OCI-M2 (cell line): ENCODE measurements around the gene KISS1.

Experiments
- DNase-seq: peaks from one replicate; lab custom pipeline; 2025; ENCODE audit not compliant: unreplicated experiment; lab: John Stamatoyannopoulos, UW

The KISS1 gene

DNA sequence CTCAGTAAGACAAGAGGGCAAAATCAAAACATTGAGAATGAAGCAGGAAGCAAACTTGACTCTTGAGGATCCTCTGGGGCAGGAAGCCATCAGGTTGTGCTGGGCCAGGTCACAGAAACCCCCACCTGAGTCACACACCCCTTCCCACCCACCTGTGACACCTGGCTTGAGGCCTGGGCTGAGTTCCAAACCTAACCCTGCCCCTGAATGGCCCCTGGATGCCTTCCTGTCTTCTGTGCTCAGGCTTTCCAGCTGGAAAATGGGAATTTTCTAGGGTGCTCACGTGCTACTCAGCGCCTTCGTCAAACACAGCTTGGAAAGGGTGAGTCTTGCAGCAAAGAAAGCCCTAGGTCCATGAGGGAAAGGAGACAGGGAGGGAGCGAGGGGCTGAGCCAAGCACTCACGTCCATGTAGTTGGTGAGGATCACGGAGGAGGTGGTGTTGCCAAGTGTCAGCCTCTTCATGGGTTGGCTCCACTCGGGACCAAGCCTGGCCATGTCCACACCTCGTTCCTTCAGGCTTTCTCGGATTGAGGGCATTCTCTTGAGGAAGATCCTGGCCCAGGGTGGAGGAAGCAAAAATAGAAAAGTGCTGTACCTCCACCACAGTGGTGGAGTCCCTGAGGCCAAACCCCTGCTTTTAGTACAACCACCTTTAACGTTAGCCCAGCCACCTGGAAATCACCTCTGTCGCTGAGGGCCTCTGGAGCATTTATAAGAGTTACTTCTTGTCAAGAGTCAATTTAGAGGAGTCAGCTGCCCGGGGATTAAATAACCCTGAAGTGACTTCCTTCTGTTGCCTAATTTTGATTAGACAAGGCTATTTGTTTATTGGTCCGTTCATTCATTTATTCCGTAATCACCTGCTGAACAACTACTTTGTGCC lies 34.4 kb downstream of the KISS1 start:
- no peak for DNase-seq

GRCh38 chr1:204157962-204158361 lies 38.3 kb downstream of the KISS1 start:
- no peak for DNase-seq

DNA sequence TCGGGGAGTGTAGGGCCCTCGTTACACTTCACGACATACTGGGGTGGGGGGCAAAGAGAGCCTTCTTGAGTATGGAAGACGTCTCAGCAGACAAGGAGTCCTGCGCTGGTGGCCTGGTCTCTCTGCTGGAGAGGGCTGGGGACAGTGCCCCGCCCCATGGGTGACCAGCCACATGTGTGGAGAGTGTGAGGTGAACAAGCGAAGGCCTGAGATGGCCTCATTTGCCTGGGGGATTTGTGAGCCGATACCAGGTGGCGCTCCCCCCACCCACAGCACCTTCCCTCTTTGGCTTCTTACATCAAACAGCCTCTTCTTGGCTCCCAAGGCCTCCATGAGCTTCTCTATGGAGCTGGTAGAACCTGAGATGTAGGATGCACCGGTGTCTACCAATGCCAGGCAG lies 40.4 kb downstream of the KISS1 start:
- DNase-seq, result no peak

DNA sequence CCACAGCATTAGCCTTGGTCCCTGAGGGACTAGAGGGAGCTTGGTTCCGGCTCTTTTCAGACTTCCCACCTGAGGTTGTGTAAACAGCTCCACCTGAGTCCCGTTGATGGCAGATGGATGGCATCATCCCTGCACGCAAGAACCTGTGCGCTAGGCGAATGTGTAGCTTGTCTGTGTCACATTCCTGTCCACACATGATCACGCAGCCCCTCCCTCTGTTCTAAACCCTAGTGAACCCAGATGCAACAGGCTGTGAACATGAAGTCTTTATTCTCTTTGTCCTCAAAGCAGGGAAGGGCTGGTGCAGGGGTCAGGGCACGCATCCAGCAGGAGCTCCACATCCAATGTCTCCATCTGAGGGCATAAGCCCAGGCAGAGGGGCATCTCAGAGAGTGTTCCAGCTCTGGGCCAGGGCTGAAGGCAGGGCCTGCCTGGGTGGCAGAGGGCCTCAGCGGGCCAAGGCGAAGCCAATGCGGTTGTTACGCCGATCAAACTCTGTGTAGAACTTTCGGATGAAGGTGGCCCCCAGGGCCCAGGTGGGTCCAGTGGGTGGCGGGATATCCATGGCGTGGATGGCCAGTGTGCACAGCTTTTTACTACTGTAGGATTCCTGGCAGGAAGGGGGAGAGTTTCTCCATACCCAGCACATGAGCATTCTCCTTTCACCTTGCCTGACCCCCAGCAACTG lies 41.6 kb downstream of the KISS1 start:
- no peak for DNase-seq

DNA sequence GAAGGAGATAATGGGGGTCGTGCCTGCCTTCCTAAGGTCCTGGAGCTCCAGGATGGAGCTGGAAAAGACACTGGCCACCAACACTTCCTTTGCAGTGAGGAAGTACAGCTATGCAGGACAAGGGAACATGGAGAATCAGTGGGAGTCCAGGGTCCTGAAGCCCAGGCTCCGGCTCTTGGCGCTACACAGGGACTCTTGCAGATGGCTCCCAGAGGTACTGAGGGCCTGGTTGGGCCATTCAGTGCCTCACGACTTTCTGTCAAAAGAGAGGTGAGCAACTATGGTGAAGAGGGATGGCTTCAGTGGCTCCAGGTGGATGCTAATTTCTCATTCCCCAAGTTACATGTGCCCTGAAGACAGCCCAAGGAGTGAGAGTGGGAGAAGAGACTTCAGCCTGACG lies 42.6 kb downstream of the KISS1 start:
- no peak for DNase-seq

- DNase-seq, result no peak
These were observed 43.8 kb downstream of the KISS1 start for GRCh38 chr1:204152310-204153044.

DNA sequence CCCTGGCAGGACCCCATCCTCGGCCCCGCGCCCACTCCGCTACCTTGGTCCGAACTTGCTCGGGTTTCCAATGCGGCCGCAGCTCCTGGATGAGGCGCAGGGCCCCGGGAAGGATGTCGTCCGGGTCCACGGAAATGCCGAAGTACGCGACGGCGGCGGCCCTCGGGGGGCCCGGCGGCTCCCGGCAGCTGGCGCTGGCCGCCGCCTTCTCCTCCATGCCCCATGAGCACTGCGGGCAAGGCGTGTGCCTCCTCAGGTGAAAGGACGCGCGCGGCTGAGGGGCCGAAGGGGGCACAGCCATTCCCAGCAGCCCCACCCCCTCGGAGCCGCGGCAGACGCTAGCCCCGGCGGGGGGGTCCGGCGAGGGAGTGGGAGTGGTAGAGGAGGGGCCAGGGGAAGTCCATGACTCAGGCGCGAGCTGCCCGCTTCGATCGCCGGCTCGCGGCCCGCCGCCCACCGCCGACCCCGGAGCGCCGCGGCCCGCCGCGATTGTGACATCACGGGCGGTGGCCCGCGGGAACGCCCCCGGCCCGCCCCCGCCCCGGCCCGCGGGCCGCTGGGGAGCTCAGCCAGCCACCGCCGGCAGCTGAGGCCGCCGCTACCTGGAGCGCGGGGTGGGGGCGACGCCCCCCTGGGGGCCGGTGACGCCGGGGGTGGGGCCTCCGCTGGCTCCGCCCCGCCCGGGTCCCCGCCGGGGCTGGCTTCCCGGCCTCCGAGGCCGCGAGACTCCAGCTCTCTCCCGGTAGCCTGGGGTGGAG lies 44.6 kb downstream of the KISS1 start, which contains the start of gene ETNK2:
Gene ETNK2 (minus strand): TSS at position 493 of the 758 bp plus-strand sequence. CDS start 192 bp downstream, at position 301.
- no peak for DNase-seq

GRCh38 chr1:204150702-204151551 lies 45.4 kb downstream of the KISS1 start:
- no peak for DNase-seq

GRCh38 chr1:204149635-204150565 lies 46.4 kb downstream of the KISS1 start:
- DNase-seq, result no peak

GRCh38 chr1:204149107-204149506 lies 47.2 kb downstream of the KISS1 start:
- no peak for DNase-seq

DNA sequence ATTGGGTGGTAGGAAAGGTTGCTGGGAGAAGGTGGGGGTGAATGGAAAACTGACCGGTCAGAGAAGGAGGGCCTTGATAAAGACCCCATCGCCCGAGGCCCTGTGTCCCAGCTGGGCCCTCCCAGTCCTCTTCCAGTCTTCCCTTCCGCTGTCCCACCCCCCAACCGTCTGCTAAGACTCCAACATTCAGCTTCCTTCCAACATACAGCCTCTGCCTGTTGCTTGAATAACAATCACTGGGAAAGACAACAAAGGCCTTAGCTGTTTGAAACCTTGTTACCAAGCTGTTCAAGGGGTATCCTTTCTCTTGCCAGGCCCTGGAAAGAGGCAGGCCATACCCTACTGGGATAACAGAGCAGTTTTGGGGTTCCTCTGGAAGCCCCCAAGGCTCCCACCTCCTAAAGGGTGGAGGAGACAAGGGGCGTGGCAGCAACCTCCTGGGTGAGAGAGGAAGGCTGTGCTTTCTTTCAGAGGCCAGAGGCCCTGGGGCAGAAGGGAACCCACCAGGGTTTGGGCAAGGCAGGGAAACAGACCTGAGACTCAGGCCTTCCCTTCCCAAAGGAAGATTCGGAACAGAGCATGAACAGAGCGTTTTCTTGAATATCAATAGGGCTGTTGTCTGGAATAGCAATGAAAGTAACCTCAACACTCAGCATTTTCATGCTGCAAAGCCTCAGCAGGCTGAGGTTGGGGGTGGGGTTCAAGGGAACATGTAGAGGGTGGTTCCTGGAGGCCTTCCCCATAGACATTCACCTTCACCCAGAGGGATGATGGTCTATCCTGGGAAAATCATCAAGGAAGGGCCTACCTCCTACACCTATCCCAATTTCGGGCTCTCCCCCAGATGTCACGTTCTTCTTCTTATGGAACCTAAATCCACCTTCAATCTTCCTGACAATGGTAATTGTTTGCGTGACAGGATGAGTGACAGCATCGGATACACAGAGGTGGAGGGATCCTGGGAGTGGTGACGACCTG lies 48.6 kb downstream of the KISS1 start:
- DNase-seq, result no peak

DNA sequence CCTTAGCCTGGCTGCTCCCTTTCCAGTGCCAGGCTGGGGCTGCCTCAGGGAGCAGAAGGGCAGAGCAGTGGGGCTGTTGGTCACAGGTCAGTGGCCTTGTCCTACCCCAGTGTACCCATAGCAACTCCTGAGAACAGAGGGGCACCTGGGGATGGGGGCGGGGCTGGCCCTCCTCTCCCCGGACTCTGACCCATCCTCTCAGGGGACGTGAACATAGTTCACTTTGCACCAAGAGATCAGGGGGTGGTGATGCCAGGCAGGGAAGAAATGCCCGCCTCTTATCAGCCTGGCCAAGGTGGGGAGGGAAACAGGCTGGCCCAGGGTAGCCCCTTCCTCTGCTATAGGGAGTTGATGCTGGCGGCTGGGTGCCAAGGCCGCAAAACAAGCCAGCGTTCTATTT lies 49.3 kb downstream of the KISS1 start:
- DNase-seq, result no peak

DNA sequence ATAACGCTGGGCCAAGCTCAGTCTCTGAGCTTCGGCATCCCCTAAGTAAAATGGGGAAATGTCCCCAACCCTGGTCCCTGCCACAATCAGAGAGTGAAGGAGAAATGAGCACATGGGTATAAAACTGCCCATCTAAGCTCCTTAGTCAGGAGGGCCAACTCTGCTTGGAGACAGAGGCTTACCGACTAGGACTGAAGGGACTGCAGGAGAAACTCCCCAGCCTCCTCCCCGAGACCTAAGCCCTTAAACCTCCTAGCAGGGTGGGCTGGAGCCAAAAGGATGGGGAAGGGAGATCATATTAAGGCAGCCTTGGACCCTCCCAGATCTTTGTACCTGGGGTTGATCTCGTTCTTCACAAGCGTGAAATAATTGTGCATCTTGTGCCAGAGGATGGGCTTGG lies 50.0 kb downstream of the KISS1 start:
- no peak for DNase-seq

GRCh38 chr1:204145033-204145504 lies 51.2 kb downstream of the KISS1 start:
- DNase-seq, result no peak

DNA sequence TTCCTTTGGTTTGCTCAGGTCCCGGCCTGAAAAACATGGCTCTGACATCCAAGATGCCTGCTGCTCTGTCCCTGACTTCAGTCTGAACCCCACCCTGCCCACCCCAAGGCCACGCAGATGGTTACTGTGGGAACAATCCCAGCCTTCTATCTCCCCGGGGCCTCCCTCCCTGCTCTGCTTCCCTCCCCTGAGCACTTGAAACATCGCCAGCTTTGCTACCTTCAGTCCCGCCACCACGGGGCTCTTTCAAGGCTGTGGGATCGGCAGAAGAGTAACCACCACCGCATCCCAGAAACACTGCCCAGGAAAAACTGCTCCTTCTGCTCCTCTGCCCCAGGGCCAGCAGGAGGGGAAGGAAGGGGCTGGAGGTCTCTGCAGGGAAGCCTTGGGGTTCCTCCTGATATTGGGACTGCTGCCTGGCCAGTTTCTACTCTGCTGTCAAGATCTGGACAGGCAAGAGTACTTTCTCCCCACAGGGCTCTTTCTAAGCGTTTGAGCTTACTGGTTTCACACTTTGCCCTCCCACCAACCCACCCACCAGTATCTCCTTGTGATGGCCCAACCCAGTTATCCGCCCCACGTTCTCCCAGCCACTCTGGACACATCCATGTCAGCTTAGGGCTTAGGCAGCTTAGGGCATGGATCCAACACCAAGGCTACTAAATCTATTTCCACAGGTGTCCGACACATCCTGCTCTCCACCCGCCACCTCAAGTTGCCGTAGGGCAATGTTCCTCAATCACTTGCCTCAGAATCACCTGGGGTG lies 52.8 kb downstream of the KISS1 start:
- DNase-seq, result no peak

GRCh38 chr1:204142032-204142974 lies 54.0 kb downstream of the KISS1 start:
- no peak for DNase-seq
